ENCODE results near the gene ST6GAL1. TPM values are rescaled to one million over a fixed set of nuclear protein-coding genes. Genes with fewer than 3 reads are reported as not detected.
"Not testable (repeated sequence)": the region's sequence is repeated elsewhere in the genome, so short reads cannot be mapped to it uniquely, and the experiment has no call there.

Gene ST6GAL1
- total RNA-seq, 1 donor from 2014 or later: 74.0 TPM

- H3K27ac Mint-ChIP-seq: peak overlapping the region; percentile 79
- DNase-seq (ENCODE audit: low spot score, unreplicated experiment): no peak
These were observed 92.2 kb downstream of the ST6GAL1 start for GRCh38 chr3:187022403-187023029.

GRCh38 chr3:187023340-187023739 is 93.0 kb downstream of the ST6GAL1 start:
- not testable (repeated sequence) for H3K36me3 Mint-ChIP-seq (ENCODE audit: insufficient read depth); H3K9me3 Mint-ChIP-seq (ENCODE audit: low read depth); H3K4me3 Mint-ChIP-seq (ENCODE audit: low read depth); H3K27ac Mint-ChIP-seq; DNase-seq (ENCODE audit: low spot score, unreplicated experiment); H3K27me3 Mint-ChIP-seq
- H3K4me1 Mint-ChIP-seq (ENCODE audit: low read depth): peaks cover 34% of the 10 kb centered on the region

More at GRCh38 chr3:187022403-187023029, 92.2 kb downstream of the ST6GAL1 start:
- no peaks in the 10 kb centered on the region for H3K9me3 Mint-ChIP-seq (ENCODE audit: low read depth)
- peaks cover 29% of the 10 kb centered on the region for H3K4me1 Mint-ChIP-seq (ENCODE audit: low read depth)
- H3K4me3 Mint-ChIP-seq (ENCODE audit: low read depth): no peak overlapping the region
- TF ChIP-seq CTCF (IDR thresholded peaks at IDR 0.05; ENCODE audit: unreplicated experiment): no peak
- H3K27me3 Mint-ChIP-seq: no peaks in the 10 kb centered on the region
- H3K36me3 Mint-ChIP-seq (ENCODE audit: insufficient read depth): peaks cover 5% of the 10 kb centered on the region

- Mint-ChIP-seq H3K4me1 (ENCODE audit: low read depth) (peaks cover 36% of the 10 kb centered on the region), H3K4me3 (ENCODE audit: low read depth) (no peak overlapping the region), H3K27ac (peak overlapping the region; percentile 73)
These were observed 94.4 kb downstream of the ST6GAL1 start for GRCh38 chr3:187024536-187025226.

GRCh38 chr3:187025254-187025655 is 94.9 kb downstream of the ST6GAL1 start:
- TF ChIP-seq CTCF (IDR thresholded peaks at IDR 0.05; ENCODE audit: unreplicated experiment): no peak
- DNase-seq (ENCODE audit: low spot score, unreplicated experiment): no peak
- H3K4me3 Mint-ChIP-seq (ENCODE audit: low read depth): no peak overlapping the region
- H3K9me3 Mint-ChIP-seq (ENCODE audit: low read depth): no peaks in the 10 kb centered on the region
- peaks cover 35% of the 10 kb centered on the region for H3K4me1 Mint-ChIP-seq (ENCODE audit: low read depth)
- peak overlapping the region; percentile 73 for H3K27ac Mint-ChIP-seq
- no peaks in the 10 kb centered on the region for H3K27me3 Mint-ChIP-seq
- H3K36me3 Mint-ChIP-seq (ENCODE audit: insufficient read depth): peaks cover 8% of the 10 kb centered on the region

More at GRCh38 chr3:187024536-187025226, 94.4 kb downstream of the ST6GAL1 start:
- no peak for TF ChIP-seq CTCF (IDR thresholded peaks at IDR 0.05; ENCODE audit: unreplicated experiment)
- Mint-ChIP-seq H3K9me3 (ENCODE audit: low read depth) (no peaks in the 10 kb centered on the region), H3K36me3 (ENCODE audit: insufficient read depth) (peaks cover 5% of the 10 kb centered on the region), H3K27me3 (no peaks in the 10 kb centered on the region)
- no peak for DNase-seq (ENCODE audit: low spot score, unreplicated experiment)

GRCh38 chr3:187025656-187026316 is 95.5 kb downstream of the ST6GAL1 start:
- Mint-ChIP-seq H3K4me3 (ENCODE audit: low read depth) (no peak overlapping the region), H3K36me3 (ENCODE audit: insufficient read depth) (peaks cover 7% of the 10 kb centered on the region), H3K9me3 (ENCODE audit: low read depth) (no peaks in the 10 kb centered on the region), H3K27me3 (no peaks in the 10 kb centered on the region), H3K4me1 (ENCODE audit: low read depth) (peaks cover 35% of the 10 kb centered on the region), H3K27ac (peak overlapping the region; percentile 46)
- DNase-seq (ENCODE audit: low spot score, unreplicated experiment): no peak
- no peak for TF ChIP-seq CTCF (IDR thresholded peaks at IDR 0.05; ENCODE audit: unreplicated experiment)

All from progenitor cell of endocrine pancreas (in vitro differentiated cells).